ENCODE results near the gene COX10.

Gene COX10

DNA sequence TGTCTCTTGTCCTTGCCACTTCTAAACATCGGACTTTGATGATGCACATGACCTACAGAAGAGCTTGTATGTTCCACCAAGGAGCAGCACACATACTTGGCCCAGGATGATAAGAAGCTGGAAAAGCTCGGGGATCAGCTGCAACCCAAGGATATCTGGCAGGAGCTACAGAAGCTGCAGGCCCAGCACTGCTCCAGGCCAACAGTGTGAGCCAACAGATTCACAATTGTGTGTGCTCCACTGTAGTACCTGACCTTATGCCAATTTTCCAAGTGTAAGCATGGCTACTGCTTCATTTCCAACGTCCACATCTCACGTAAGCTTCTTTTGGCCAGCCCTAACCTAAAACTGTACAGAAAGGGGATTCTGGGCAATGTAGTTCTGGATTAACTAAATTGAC is 83.4 kb downstream of the COX10 start:
- no peak for TF ChIP-seq ZNF565 (CRISPR knock-in tag; conservative IDR thresholded peaks at IDR 0.05; ENCODE audit: low read depth)
- no peak for TF ChIP-seq PPARA (CRISPR knock-in tag; IDR thresholded peaks at IDR 0.05; ENCODE audit: borderline replicate concordance)
- TF ChIP-seq SNAI2 (CRISPR knock-in tag; IDR thresholded peaks at IDR 0.05), result no peak
- TF ChIP-seq, protein P1, sequence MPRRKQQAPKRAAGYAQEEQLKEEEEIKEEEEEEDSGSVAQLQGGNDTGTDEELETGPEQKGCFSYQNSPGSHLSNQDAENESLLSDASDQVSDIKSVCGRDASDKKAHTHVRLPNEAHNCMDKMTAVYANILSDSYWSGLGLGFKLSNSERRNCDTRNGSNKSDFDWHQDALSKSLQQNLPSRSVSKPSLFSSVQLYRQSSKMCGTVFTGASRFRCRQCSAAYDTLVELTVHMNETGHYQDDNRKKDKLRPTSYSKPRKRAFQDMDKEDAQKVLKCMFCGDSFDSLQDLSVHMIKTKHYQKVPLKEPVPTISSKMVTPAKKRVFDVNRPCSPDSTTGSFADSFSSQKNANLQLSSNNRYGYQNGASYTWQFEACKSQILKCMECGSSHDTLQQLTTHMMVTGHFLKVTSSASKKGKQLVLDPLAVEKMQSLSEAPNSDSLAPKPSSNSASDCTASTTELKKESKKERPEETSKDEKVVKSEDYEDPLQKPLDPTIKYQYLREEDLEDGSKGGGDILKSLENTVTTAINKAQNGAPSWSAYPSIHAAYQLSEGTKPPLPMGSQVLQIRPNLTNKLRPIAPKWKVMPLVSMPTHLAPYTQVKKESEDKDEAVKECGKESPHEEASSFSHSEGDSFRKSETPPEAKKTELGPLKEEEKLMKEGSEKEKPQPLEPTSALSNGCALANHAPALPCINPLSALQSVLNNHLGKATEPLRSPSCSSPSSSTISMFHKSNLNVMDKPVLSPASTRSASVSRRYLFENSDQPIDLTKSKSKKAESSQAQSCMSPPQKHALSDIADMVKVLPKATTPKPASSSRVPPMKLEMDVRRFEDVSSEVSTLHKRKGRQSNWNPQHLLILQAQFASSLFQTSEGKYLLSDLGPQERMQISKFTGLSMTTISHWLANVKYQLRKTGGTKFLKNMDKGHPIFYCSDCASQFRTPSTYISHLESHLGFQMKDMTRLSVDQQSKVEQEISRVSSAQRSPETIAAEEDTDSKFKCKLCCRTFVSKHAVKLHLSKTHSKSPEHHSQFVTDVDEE (CRISPR knock-in tag; IDR thresholded peaks at IDR 0.05), result no peak
- TF ChIP-seq TOX (CRISPR knock-in tag; IDR thresholded peaks at IDR 0.05; ENCODE audit: borderline replicate concordance), result no peak
- no peak for TF ChIP-seq ZNF70 (CRISPR knock-in tag; IDR thresholded peaks at IDR 0.05)
- TF ChIP-seq GLIS3 (CRISPR knock-in tag; IDR thresholded peaks at IDR 0.05), result no peak
- no peak for TF ChIP-seq BACH2 (CRISPR knock-in tag; IDR thresholded peaks at IDR 0.05; ENCODE audit: borderline replicate concordance)
- no peak for TF ChIP-seq ARNTL (CRISPR knock-in tag; IDR thresholded peaks at IDR 0.05; ENCODE audit: borderline replicate concordance, low read depth)
- TF ChIP-seq CREB5 (CRISPR knock-in tag; IDR thresholded peaks at IDR 0.05; ENCODE audit: low read depth), result no peak
- no peak for TF ChIP-seq ZC3H10 (CRISPR knock-in tag; IDR thresholded peaks at IDR 0.05)
- no peak for TF ChIP-seq TCF4 (CRISPR knock-in tag; IDR thresholded peaks at IDR 0.05; ENCODE audit: borderline replicate concordance)
- TF ChIP-seq ZFP3 (CRISPR knock-in tag; IDR thresholded peaks at IDR 0.05), result no peak
- TF ChIP-seq, protein P2, sequence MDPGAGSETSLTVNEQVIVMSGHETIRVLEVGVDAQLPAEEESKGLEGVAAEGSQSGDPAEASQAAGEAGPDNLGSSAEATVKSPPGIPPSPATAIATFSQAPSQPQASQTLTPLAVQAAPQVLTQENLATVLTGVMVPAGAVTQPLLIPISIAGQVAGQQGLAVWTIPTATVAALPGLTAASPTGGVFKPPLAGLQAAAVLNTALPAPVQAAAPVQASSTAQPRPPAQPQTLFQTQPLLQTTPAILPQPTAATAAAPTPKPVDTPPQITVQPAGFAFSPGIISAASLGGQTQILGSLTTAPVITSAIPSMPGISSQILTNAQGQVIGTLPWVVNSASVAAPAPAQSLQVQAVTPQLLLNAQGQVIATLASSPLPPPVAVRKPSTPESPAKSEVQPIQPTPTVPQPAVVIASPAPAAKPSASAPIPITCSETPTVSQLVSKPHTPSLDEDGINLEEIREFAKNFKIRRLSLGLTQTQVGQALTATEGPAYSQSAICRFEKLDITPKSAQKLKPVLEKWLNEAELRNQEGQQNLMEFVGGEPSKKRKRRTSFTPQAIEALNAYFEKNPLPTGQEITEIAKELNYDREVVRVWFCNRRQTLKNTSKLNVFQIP (CRISPR knock-in tag; IDR thresholded peaks at IDR 0.05; ENCODE audit: borderline replicate concordance, low read depth), result no peak
- TF ChIP-seq ZNF8 (CRISPR knock-in tag; IDR thresholded peaks at IDR 0.05), result no peak
- TF ChIP-seq, protein P3, sequence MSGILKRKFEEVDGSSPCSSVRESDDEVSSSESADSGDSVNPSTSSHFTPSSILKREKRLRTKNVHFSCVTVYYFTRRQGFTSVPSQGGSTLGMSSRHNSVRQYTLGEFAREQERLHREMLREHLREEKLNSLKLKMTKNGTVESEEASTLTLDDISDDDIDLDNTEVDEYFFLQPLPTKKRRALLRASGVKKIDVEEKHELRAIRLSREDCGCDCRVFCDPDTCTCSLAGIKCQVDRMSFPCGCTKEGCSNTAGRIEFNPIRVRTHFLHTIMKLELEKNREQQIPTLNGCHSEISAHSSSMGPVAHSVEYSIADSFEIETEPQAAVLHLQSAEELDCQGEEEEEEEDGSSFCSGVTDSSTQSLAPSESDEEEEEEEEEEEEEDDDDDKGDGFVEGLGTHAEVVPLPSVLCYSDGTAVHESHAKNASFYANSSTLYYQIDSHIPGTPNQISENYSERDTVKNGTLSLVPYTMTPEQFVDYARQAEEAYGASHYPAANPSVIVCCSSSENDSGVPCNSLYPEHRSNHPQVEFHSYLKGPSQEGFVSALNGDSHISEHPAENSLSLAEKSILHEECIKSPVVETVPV (CRISPR knock-in tag; IDR thresholded peaks at IDR 0.05), result no peak
- no peak for TF ChIP-seq OSR1 (CRISPR knock-in tag; IDR thresholded peaks at IDR 0.05)
- TF ChIP-seq ZFP30 (CRISPR knock-in tag; IDR thresholded peaks at IDR 0.05), result no peak
- TF ChIP-seq CSDC2 (CRISPR knock-in tag; IDR thresholded peaks at IDR 0.05), result no peak
- ATAC-seq, result no peak

GRCh38 chr17:14153374-14153773 is 84.1 kb downstream of the COX10 start:
- ATAC-seq, result no peak
- TF ChIP-seq RARB (CRISPR knock-in tag; IDR thresholded peaks at IDR 0.05), result no peak

GRCh38 chr17:14156689-14157088 is 87.4 kb downstream of the COX10 start:
- ATAC-seq, result no peak
- TF ChIP-seq ISL1 (CRISPR knock-in tag; IDR thresholded peaks at IDR 0.05), result no peak
- TF ChIP-seq CREB5 (CRISPR knock-in tag; IDR thresholded peaks at IDR 0.05; ENCODE audit: low read depth), result no peak
- TF ChIP-seq SNAI2 (CRISPR knock-in tag; IDR thresholded peaks at IDR 0.05), result no peak
- TF ChIP-seq ZNF565 (CRISPR knock-in tag; conservative IDR thresholded peaks at IDR 0.05; ENCODE audit: low read depth), result no peak
- TF ChIP-seq OSR1 (CRISPR knock-in tag; IDR thresholded peaks at IDR 0.05), result no peak
- TF ChIP-seq ZFP30 (CRISPR knock-in tag; IDR thresholded peaks at IDR 0.05), result no peak
- no peak for TF ChIP-seq ZNF8 (CRISPR knock-in tag; IDR thresholded peaks at IDR 0.05)
- TF ChIP-seq, protein P3 (CRISPR knock-in tag; IDR thresholded peaks at IDR 0.05), result no peak
- no peak for TF ChIP-seq ZFP3 (CRISPR knock-in tag; IDR thresholded peaks at IDR 0.05)
- TF ChIP-seq, protein P2 (CRISPR knock-in tag; IDR thresholded peaks at IDR 0.05; ENCODE audit: borderline replicate concordance, low read depth), result no peak
- no peak for TF ChIP-seq ZC3H10 (CRISPR knock-in tag; IDR thresholded peaks at IDR 0.05)
- TF ChIP-seq GLIS3 (CRISPR knock-in tag; IDR thresholded peaks at IDR 0.05), result no peak
- no peak for TF ChIP-seq RARB (CRISPR knock-in tag; IDR thresholded peaks at IDR 0.05)
- TF ChIP-seq BACH2 (CRISPR knock-in tag; IDR thresholded peaks at IDR 0.05; ENCODE audit: borderline replicate concordance), result no peak
- TF ChIP-seq ESRRG (CRISPR knock-in tag; IDR thresholded peaks at IDR 0.05), result no peak
- no peak for TF ChIP-seq TOX (CRISPR knock-in tag; IDR thresholded peaks at IDR 0.05; ENCODE audit: borderline replicate concordance)
- no peak for TF ChIP-seq PATZ1 (CRISPR knock-in tag; IDR thresholded peaks at IDR 0.05; ENCODE audit: borderline replicate concordance)
- no peak for TF ChIP-seq ARNTL (CRISPR knock-in tag; IDR thresholded peaks at IDR 0.05; ENCODE audit: borderline replicate concordance, low read depth)
